Ureter (tissue), 1 donor: ENCODE data around the gene THRB. TPM values are rescaled to one million over a fixed set of nuclear protein-coding genes. Genes with fewer than 3 reads are reported as not detected.

Experiments used
- DNase-seq: peaks from one replicate; pipeline ENCODE4 v3.0.0-alpha.2; 2020; ENCODE audit warnings: low spot score
- total RNA-seq: library from RNA; stranded (reverse); gene quantifications from one replicate; pipeline ENCODE4 v1.2.4, GENCODE V29; 2023
- donor health status: DM: yes; HTN: yes; CAD: no.

THRB gene
- total RNA-seq, 1 donor from 2014 or later = 36.8 TPM

- no peak for DNase-seq
Observed at GRCh38 chr3:24145481-24145880, 349.2 kb downstream of the THRB start.

- DNase-seq = no peak
Observed at GRCh38 chr3:24142127-24142526, 352.5 kb downstream of the THRB start.

- DNase-seq = no peak
Observed at GRCh38 chr3:24141548-24141947, 353.1 kb downstream of the THRB start.

DNA sequence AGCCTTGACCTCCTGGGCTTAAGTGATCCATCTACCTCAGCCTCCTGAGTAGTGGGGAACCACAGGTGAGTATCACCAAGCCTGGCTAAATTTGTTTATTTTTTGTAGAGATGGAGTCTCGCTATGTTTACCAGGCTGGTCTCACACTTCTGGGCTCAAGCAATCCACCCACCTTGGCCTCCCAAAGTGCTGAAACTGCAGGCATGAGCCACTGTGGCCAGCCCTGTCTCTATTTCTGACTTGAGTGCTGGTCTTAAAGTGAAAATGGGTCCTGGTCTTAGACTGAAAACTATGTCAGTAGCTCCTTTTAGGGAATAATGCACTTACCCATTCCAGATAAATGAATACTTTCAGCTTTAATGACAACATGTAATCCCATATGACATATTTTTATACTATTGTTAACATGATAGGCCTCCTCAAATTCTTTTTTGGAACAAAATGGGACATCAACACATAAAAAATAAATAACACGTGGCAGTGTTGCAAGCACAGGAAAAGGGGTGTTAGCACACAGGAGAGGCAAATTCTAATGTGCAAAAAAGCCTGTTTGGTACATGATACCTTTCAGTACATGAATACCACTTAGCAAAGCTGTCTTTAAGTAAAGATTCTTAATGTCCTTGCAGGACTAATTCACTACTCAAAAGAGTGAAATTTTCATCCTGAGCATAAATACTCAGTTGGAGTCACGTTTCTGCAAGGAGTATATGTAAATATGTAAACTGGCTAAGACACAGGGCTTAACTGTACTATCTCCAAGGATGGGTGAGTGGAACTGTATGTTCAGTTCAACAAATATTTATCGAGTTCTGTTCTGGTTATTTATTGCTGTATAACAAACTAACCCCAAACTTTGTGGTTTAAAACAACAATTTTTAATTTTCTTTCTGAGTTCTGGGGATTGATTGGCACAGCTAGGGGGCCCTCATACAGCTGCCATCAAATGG, 354.9 kb downstream of the THRB start:
- DNase-seq = no peak

DNA sequence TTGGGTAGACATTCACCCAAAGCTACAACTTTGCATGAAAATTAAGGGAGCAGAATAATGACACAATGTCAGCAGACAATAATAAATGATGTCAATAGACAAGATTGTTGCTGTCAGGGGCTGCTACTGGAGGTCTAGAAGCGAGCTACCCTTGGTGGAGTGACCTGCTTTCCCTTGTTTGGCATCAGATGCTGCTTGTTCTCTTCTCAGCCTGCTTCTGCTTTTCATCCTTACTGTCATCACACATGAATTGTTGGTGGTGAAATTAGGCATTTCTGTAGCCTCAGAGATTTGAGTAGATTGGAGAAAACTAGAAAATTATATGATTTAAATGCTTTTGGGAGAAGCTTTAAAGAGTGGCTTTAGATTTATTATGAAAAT, 355.8 kb downstream of the THRB start:
- no peak for DNase-seq

GRCh38 chr3:24137958-24138875, 356.4 kb downstream of the THRB start:
- no peak for DNase-seq

GRCh38 chr3:24137334-24137733, 357.3 kb downstream of the THRB start:
- DNase-seq = no peak

DNA sequence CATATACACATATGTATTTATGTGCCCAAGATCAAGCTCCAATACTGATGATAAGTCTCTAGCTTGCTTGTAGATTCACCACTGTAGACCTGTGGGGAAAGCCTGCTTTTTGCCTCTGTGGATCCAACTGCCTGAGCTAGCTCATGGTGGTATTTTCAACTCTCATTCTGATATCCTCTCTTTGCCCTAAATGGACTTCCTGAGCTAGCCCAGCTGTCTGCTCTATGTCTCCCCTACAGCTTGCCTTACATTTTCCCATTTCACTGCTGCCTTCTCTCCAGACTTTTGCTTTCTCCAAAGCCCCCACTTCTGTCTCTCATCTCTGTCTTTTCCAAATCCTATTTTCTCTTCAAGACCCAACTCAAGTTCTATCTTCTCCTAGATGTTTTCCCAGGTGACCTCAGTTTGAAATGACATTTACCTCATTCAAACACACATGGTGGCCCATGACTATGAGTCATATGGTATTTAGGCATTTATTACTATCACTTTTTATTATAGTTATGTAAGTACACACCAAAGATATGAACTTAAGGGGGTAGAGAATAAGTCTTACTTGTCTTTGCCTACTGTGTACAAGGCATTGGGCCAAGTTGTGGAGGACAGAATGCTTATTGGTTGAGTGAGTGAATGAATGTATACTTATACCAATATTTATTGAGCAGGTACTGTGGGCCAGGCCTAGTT, 357.9 kb downstream of the THRB start:
- DNase-seq = no peak

- DNase-seq = no peak
Observed at GRCh38 chr3:24135280-24135679, 359.4 kb downstream of the THRB start.

DNA sequence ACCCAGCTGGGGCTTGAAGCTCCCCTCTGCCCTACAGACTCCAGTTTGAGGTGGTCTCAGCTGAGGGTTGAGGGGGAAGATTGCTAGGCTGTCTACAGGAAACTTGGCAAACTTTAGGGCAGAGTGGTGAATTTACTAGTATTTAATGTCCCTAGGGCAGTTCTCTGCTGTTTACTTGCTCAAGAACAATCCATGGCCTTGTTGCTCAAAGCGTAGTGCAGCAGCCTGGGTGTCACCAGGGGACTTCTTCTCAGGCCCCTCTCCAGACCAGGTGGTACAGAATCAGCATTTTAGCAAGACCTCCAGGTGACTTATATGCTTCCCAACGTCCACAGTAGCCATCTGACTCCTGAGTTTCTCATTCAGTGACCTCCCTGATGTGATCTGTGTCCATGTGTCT, 360.7 kb downstream of the THRB start:
- no peak for DNase-seq

DNA sequence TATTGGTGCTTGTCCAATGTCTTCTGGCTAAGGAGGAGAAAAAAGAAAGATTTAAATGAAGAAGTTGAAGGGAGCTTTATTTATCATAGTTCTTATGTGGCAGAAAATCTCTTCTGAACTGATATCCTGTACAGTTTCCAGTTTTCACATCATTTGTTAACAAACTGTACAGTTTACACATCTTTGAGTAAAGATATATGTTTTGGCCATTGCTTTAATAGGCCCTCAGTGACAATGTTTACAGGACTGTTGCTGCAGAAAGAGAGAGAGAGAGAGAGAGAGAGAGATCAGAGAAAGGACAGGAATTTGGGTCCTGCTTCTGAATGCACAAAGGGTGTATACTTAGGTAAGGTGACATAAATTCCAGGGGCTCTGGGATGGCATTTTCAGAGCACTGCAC, 361.2 kb downstream of the THRB start:
- no peak for DNase-seq

GRCh38 chr3:24129549-24129948, 365.1 kb downstream of the THRB start:
- no peak for DNase-seq

- no peak for DNase-seq
Observed at GRCh38 chr3:24128199-24129005, 366.2 kb downstream of the THRB start.

GRCh38 chr3:24123596-24123995, 371.1 kb downstream of the THRB start:
- no peak for DNase-seq

DNA sequence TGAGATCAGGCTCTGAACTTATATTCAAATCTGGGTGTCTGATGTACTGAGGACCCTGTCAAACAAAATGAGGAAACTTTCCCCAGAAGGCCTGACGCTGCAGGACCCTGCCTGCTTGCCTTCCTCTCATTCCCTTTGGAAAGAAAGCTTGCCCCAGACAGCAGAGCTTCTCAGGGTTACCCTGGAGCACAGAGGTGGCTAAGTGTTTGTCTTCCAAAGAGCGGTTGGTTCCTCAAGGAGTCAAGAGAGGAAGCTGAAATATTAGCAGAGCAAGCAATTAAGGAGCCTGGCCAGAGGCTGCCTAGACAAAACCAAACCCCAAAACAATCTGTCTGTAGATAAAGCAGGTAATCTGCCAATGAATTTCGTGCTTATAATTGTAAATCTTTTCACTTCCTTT, 374.2 kb downstream of the THRB start:
- no peak for DNase-seq

- DNase-seq = no peak
Observed at GRCh38 chr3:24119321-24119751, 375.3 kb downstream of the THRB start.

DNA sequence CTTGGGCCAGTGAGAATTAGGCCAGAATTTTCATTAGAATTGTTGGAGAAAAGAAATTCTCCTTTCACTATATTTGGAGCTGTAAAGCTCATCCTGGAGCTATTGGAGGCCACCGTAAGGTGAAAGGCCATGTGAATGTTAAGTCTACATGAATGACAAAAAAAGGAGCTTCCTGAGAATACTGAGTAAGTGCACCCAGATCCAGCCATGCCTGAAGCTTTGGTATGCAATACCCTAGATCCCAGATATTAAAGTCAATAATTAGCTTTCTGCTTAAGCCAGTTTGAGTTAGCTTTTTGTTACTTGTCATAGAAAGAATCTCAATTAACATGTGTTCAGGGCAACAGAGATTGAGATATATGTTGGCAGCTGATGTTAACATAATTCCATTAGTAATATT, 377.1 kb downstream of the THRB start:
- DNase-seq = no peak

DNA sequence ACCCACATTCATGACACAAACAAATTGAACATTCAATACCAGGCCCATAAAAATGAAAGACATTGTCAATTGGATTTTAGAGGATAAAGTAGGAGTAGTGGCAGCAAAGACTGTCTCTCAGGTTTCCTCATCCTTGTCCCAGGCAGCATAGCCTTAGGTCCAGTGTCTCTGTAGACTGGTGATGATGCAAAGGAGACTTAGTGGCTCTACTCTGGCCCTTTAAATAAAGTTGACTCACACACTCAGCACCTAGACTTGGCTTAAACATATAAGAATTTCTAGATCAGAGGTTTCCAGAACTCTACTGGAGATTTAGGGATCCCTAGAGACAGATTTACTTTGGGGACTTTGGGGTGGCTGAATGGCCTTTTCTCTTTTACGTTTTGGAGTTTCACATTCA, 382.9 kb downstream of the THRB start:
- no peak for DNase-seq

DNA sequence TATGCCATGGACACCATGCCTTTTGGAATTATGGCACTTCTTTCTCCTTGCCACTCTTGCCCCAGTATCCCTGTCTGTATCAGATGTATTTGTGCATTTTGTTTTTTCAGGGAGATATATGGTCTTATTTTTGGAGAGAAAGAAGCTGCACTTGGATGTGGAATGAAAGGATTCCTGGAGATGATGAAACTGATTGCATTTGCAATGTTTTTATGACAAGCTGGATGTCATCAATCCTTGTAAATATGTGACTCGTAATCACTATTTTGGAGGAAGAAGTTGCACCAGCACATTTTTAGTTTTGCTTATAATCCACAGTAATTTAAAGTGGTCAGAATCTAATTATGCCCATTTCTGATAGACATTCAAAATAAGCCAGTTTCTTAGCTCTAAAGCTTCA, 384.6 kb downstream of the THRB start:
- DNase-seq = no peak

- DNase-seq = no peak
Observed at GRCh38 chr3:24101676-24102168, 392.9 kb downstream of the THRB start.
